Measurements from ENCODE around the gene NAV3. TPM values are rescaled to one million over a fixed set of nuclear protein-coding genes. Genes with fewer than 3 reads are reported as not detected.

The NAV3 gene
- total RNA-seq, 1 donor = 121 TPM

GRCh38 chr12:77932216-77932615 is 101.5 kb downstream of the NAV3 start:
- H3K4me3 ChIP-seq (ENCODE audit: low read depth, low read length) = no peak overlapping the region
- TF ChIP-seq, protein P1, sequence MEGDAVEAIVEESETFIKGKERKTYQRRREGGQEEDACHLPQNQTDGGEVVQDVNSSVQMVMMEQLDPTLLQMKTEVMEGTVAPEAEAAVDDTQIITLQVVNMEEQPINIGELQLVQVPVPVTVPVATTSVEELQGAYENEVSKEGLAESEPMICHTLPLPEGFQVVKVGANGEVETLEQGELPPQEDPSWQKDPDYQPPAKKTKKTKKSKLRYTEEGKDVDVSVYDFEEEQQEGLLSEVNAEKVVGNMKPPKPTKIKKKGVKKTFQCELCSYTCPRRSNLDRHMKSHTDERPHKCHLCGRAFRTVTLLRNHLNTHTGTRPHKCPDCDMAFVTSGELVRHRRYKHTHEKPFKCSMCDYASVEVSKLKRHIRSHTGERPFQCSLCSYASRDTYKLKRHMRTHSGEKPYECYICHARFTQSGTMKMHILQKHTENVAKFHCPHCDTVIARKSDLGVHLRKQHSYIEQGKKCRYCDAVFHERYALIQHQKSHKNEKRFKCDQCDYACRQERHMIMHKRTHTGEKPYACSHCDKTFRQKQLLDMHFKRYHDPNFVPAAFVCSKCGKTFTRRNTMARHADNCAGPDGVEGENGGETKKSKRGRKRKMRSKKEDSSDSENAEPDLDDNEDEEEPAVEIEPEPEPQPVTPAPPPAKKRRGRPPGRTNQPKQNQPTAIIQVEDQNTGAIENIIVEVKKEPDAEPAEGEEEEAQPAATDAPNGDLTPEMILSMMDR (IDR thresholded peaks at IDR 0.05; ENCODE audit: insufficient read depth, low read length) = no peak
- no peak for DNase-seq (ENCODE audit: low read depth)

DNA sequence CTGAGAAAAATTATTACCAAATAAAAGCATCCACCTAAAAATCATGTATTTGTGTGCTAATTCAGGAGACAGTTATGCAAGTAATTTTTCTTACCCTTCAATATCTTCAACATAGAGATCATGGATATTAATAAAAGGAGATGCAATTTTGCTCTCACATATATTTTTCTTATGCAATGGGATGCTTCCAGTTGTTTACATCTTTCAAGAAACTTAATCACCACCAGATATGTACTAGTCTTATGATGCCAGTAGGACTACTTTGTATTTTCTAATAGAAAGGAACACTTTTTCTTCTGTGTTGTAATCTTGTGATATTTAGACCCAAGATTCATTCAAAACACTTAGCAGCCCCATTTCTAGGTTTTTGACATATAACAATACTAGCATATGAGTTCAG is 107.6 kb downstream of the NAV3 start:
- no peak overlapping the region for H3K4me3 ChIP-seq (ENCODE audit: low read depth, low read length)
- DNase-seq (ENCODE audit: low read depth) = no peak
- TF ChIP-seq, protein P1 (IDR thresholded peaks at IDR 0.05; ENCODE audit: insufficient read depth, low read length) = no peak

DNA sequence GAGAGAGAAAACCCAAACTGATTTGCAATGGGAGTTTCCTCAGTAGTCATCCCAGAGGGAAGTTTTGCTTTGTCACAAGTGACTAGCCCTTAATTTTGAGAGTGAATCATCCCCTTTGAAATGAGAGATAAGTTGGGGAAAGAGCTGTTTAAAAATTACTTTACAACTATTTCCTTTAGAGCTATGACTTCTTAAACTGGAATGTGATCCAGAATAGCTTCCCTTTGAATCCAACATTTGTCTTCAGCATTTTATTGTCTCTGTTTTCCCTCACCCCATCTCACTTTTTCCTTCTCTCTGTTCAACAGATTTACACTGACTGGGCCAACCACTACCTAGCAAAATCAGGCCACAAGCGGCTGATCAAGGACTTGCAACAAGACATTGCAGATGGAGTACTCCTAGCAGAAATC is 109.3 kb downstream of the NAV3 start:
- TF ChIP-seq, protein P1 (IDR thresholded peaks at IDR 0.05; ENCODE audit: insufficient read depth, low read length) = peak; percentile 3
- H3K4me3 ChIP-seq (ENCODE audit: low read depth, low read length) = peak overlapping the region; percentile 66
- peak; percentile 91 for DNase-seq (ENCODE audit: low read depth)

GRCh38 chr12:77940567-77940966 is 109.9 kb downstream of the NAV3 start:
- H3K4me3 ChIP-seq (ENCODE audit: low read depth, low read length) = peak overlapping the region; percentile 66
- TF ChIP-seq, protein P1 (IDR thresholded peaks at IDR 0.05; ENCODE audit: insufficient read depth, low read length) = no peak
- DNase-seq (ENCODE audit: low read depth) = peak; percentile 51

GRCh38 chr12:77941401-77941800 is 110.7 kb downstream of the NAV3 start:
- DNase-seq (ENCODE audit: low read depth) = no peak
- TF ChIP-seq, protein P1 (IDR thresholded peaks at IDR 0.05; ENCODE audit: insufficient read depth, low read length) = no peak
- peak overlapping the region; percentile 66 for H3K4me3 ChIP-seq (ENCODE audit: low read depth, low read length)

DNA sequence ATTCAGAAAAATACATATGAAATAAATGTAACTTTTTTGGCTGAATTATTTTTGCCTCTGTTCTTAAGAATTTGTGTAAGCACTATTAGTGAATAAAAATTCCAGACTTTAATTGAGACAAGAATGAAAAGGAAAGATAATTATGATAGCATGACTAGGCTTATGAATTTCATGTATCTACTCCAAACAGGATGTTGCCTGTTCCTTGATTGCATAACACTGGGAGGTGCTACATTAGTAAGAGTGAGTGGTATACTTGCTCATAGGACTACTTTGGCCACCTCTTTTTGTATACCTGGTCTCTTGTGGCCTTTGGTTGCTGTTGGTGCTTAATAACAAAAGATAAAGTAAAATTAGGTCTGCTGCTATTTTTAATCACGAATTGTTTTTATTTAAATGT is 112.8 kb downstream of the NAV3 start:
- DNase-seq (ENCODE audit: low read depth) = peak; percentile 87
- TF ChIP-seq, protein P1 (IDR thresholded peaks at IDR 0.05; ENCODE audit: insufficient read depth, low read length) = no peak
- no peak overlapping the region for H3K4me3 ChIP-seq (ENCODE audit: low read depth, low read length)

- TF ChIP-seq, protein P1 (IDR thresholded peaks at IDR 0.05; ENCODE audit: insufficient read depth, low read length) = no peak
- no peak overlapping the region for H3K4me3 ChIP-seq (ENCODE audit: low read depth, low read length)
- DNase-seq (ENCODE audit: low read depth) = peak; percentile 57
Observed at GRCh38 chr12:77946541-77947061, 115.9 kb downstream of the NAV3 start.
